Measurements from ENCODE around the gene DFFA. TPM values are rescaled to one million over a fixed set of nuclear protein-coding genes. Genes with fewer than 3 reads are reported as not detected.

The DFFA gene
- polyA plus RNA-seq, 3 donors: 11.0 to 17.8 (median 17.3) TPM

GRCh38 chr1:10437052-10437451 is 35.3 kb downstream of the DFFA start:
- Histone ChIP-seq H3K9ac (ENCODE audit: insufficient read depth, low read length, poor library complexity, severe bottlenecking) (no peak overlapping the region), H3K4me3 (replicated peaks in 1 of 3; ENCODE audit: low read depth in 2 of 3, low read length in 3 of 3) (no peak overlapping the region), H3K79me2 (ENCODE audit: insufficient read depth, low read length) (no peaks in the 10 kb centered on the region), H4K20me1 (ENCODE audit: insufficient read depth, low read length) (no peaks in the 10 kb centered on the region), H3K4me1 (ENCODE audit: control insufficient read depth in 1 of 2, insufficient read depth in 2 of 2, low read length in 2 of 2) (no peaks in the 10 kb centered on the region), H3K27me3 (ENCODE audit: control insufficient read depth in 2 of 2, insufficient read depth in 2 of 2, low read length in 2 of 2) (no peaks in the 10 kb centered on the region), H2AFZ (ENCODE audit: insufficient read depth, low read depth, low read length, poor library complexity, severe bottlenecking) (no peak overlapping the region), H3K9me3 (replicated peaks in 1 of 2; ENCODE audit: control insufficient read depth in 1 of 2, insufficient read depth in 1 of 2, low read length in 2 of 2) (no peaks in the 10 kb centered on the region), H3K27ac (ENCODE audit: low read depth in 1 of 2, low read length in 2 of 2) (no peak overlapping the region), H3K36me3 (replicated peaks in 1 of 2; ENCODE audit: control insufficient read depth in 1 of 2, insufficient read depth in 2 of 2, low read length in 2 of 2) (no peaks in the 10 kb centered on the region), H3K4me2 (replicated peaks; ENCODE audit: extremely low read depth, low read length, poor library complexity, severe bottlenecking) (no peak overlapping the region)
- Mint-ChIP-seq H3K4me1 (no peaks in the 10 kb centered on the region), H3K36me3 (peaks cover 0 to 6% of the 10 kb centered on the region in 2 donors), H3K27ac (peak overlapping the region in 1 of 7 donors; percentile 21), H3K27me3 (ENCODE audit: low read depth in 3 of 3) (peaks cover 0 to 1% (median 0%) of the 10 kb centered on the region in 3 donors), H3K9me3 (no peaks in the 10 kb centered on the region), H3K4me3 (no peak overlapping the region)
- TF ChIP-seq CTCF (IDR thresholded peaks at IDR 0.05): no peak
- WGBS (ENCODE audit: insufficient coverage): 100% methylated on average over 1 of the region's 1 CpG
- intact Hi-C loops (cut with micrococcal nuclease): no loop called here
- no peak for DNase-seq

- no peak overlapping the region for H3K4me3 ChIP-seq (replicated peaks in 1 of 3; ENCODE audit: low read depth in 2 of 3, low read length in 3 of 3)
- H3K27me3 Mint-ChIP-seq (ENCODE audit: low read depth in 3 of 3): peaks cover 0 to 5% (median 0%) of the 10 kb centered on the region in 3 donors
- H3K4me3 Mint-ChIP-seq: no peak overlapping the region
- H3K9ac ChIP-seq (ENCODE audit: insufficient read depth, low read length, poor library complexity, severe bottlenecking): no peak overlapping the region
- no CpG with 5 or more reads among the region's 5 CpGs for WGBS (ENCODE audit: insufficient coverage)
- no peak for TF ChIP-seq CTCF (IDR thresholded peaks at IDR 0.05)
- H3K4me1 ChIP-seq (ENCODE audit: control insufficient read depth in 1 of 2, insufficient read depth in 2 of 2, low read length in 2 of 2): peaks cover 13 to 20% of the 10 kb centered on the region in 2 donors
- H3K4me2 ChIP-seq (replicated peaks; ENCODE audit: extremely low read depth, low read length, poor library complexity, severe bottlenecking): no peak overlapping the region
- intact Hi-C loops (cut with micrococcal nuclease): loop anchor here in 1 of 2 donors (5.0 kb wide), 2 partner anchors 38 to 58 kb away; partner anchors contain the start of genes DFFA and PEX14
- H3K36me3 ChIP-seq (replicated peaks in 1 of 2; ENCODE audit: control insufficient read depth in 1 of 2, insufficient read depth in 2 of 2, low read length in 2 of 2): no peaks in the 10 kb centered on the region
- no peaks in the 10 kb centered on the region for H3K9me3 Mint-ChIP-seq
- H3K79me2 ChIP-seq (ENCODE audit: insufficient read depth, low read length): no peaks in the 10 kb centered on the region
- no peak overlapping the region for H2AFZ ChIP-seq (ENCODE audit: insufficient read depth, low read depth, low read length, poor library complexity, severe bottlenecking)
- no peak overlapping the region for H3K27ac ChIP-seq (ENCODE audit: low read depth in 1 of 2, low read length in 2 of 2)
- no peaks in the 10 kb centered on the region for H3K27me3 ChIP-seq (ENCODE audit: control insufficient read depth in 2 of 2, insufficient read depth in 2 of 2, low read length in 2 of 2)
- DNase-seq: no peak
- H3K36me3 Mint-ChIP-seq: peaks cover 0 to 2% of the 10 kb centered on the region in 2 donors
- H4K20me1 ChIP-seq (ENCODE audit: insufficient read depth, low read length): no peaks in the 10 kb centered on the region
- no peaks in the 10 kb centered on the region for H3K9me3 ChIP-seq (replicated peaks in 1 of 2; ENCODE audit: control insufficient read depth in 1 of 2, insufficient read depth in 1 of 2, low read length in 2 of 2)
- H3K27ac Mint-ChIP-seq: peak overlapping the region in 1 of 7 donors; percentile 0
- peaks cover 15% of the 10 kb centered on the region for H3K4me1 Mint-ChIP-seq
These were observed 37.7 kb downstream of the DFFA start for GRCh38 chr1:10434590-10434989.

All from CD14-positive monocyte (primary cell).